HepG2 (cell line): Measurements from ENCODE around the gene PLP1. TPM values are rescaled to one million over a fixed set of nuclear protein-coding genes. Genes with fewer than 3 reads are reported as not detected.

Experiments used
- ATAC-seq: fragments of 200-7000 bp; cut with Tn5 transposase; 3 replicates; pipeline ENCODE4 v1.9.1; 2020; ENCODE audit warnings: mild to moderate bottlenecking, moderate library complexity
- BruUV-seq: library from RNA; stranded (reverse); fragments of 400-500 nt; replicated peaks from 2 replicates; lab custom pipeline; 2021; lab: Mats Ljungman, UMichigan
- CTCF ChIA-PET: fragments of 300-600 bp; formaldehyde crosslinking; extraction: SDS; loops from one replicate; lab custom pipeline; 2021; ENCODE audit warnings: low total read pairs, inconsistent platforms, low intra/inter-chr PET ratio; lab: Yijun Ruan, JAX
- POLR2A ChIA-PET: fragments of 350-600 bp; sonication (Branson Sonifier 250); formaldehyde crosslinking; loops from one replicate; lab custom pipeline; 2020; ENCODE audit warnings: antibody characterized with exemption, inconsistent platforms; lab: Yijun Ruan, JAX
- DNase-seq: peaks from one replicate; pipeline ENCODE4 v3.0.0-alpha.2; 2015; ENCODE audit warnings: low spot score
- FAIRE-seq: peaks from 3 replicates; lab custom pipeline; 2011; peaks lifted over from hg19 to GRCh38; lab: Jason Lieb, UNC
- H2AFZ ChIP-seq: one replicate; pipeline ENCODE4 v1.6.1; 2011; ENCODE audit warnings: low read length, inconsistent platforms
- H3K27ac ChIP-seq: fragments of 300-600 bp; 3 replicates; pipeline ENCODE4 v1.8.0; 2011; ENCODE audit warnings: mixed run types, mild to moderate bottlenecking, mixed read lengths, low read length, inconsistent platforms; ENCODE audit not compliant: insufficient read depth; ENCODE audit errors: extremely low read length
- H3K27me3 ChIP-seq, 2 experiments: fragments of 200-600 bp in 1 of 2; 2 replicates in 1 of 2; 3 replicates in 1 of 2; pipeline versions ENCODE4 v1.6.0 to v1.8.0; 2011; ENCODE audit warnings: low read length in 2 of 2, mild to moderate bottlenecking in 2 of 2, moderate library complexity in 2 of 2, inconsistent platforms in 1 of 2; ENCODE audit not compliant: insufficient read depth in 2 of 2, control insufficient read depth in 1 of 2
- H3K36me3 ChIP-seq, 2 experiments: fragments of 200-600 bp in 1 of 2; replicated peaks in 1 of 2; 2 replicates in 1 of 2; 3 replicates in 1 of 2; pipeline versions ENCODE4 v1.5.1 to v1.8.0; 2011; ENCODE audit warnings: low read length in 2 of 2, inconsistent platforms in 1 of 2; ENCODE audit not compliant: insufficient read depth in 2 of 2, control insufficient read depth in 1 of 2
- H3K4me1 ChIP-seq: 2 replicates; pipeline ENCODE4 v1.5.1; 2012; ENCODE audit warnings: low read length, inconsistent platforms; ENCODE audit not compliant: insufficient read depth
- H3K4me2 ChIP-seq: 2 replicates; pipeline ENCODE4 v1.6.0; 2011; ENCODE audit warnings: low read depth, low read length, inconsistent platforms
- H3K4me3 ChIP-seq, 3 experiments: fragments of 200-600 bp in 1 of 3; sonication (generic), shearing (Covaris generic) in 1 of 3; replicated peaks in 1 of 3; 2 replicates each; pipeline ENCODE4 v1.5.1; 2011 to 2016; ENCODE audit warnings: low read length in 3 of 3, inconsistent platforms in 2 of 3, low read depth in 2 of 3, mild to moderate bottlenecking in 2 of 3, control low read depth in 1 of 3, mixed read lengths in 1 of 3; ENCODE audit not compliant: insufficient read depth in 1 of 3
- H3K79me2 ChIP-seq: one replicate; pipeline ENCODE4 v1.6.1; 2011; ENCODE audit warnings: low read length, inconsistent platforms; ENCODE audit not compliant: insufficient read depth
- H3K9ac ChIP-seq: 2 replicates; pipeline ENCODE4 v1.6.0; 2011; ENCODE audit warnings: mild to moderate bottlenecking, low read depth, low read length, inconsistent platforms; ENCODE audit not compliant: insufficient read depth
- H3K9me3 ChIP-seq: 2 replicates; pipeline ENCODE4 v1.5.1; 2012; ENCODE audit warnings: mild to moderate bottlenecking, low read length
- H4K20me1 ChIP-seq: 2 replicates; pipeline ENCODE4 v1.6.0; 2011; ENCODE audit warnings: inconsistent platforms, mild to moderate bottlenecking, low read length, moderate library complexity; ENCODE audit not compliant: insufficient read depth
- ATF1 ChIP-seq: IDR thresholded peaks from 2 replicates; pipeline ENCODE4 v1.6.1; 2016; ENCODE audit warnings: mild to moderate bottlenecking, control low read depth
- ATM ChIP-seq: fragments of 450-650 bp; IDR thresholded peaks from 2 replicates; pipeline ENCODE4 v1.7.1; 2017; ENCODE audit warnings: mild to moderate bottlenecking, borderline replicate concordance
- ELF4 ChIP-seq: sonication (generic); formaldehyde crosslinking; IDR thresholded peaks from 2 replicates; pipeline ENCODE4 v1.5.0; 2020; ENCODE audit warnings: missing genetic modification reagents, mild to moderate bottlenecking, moderate library complexity, borderline replicate concordance
- FOXA3 ChIP-seq: IDR thresholded peaks from 2 replicates; pipeline ENCODE4 v1.6.1; 2016; ENCODE audit warnings: missing genetic modification reagents, missing compliant biosample characterization
- MAF1 ChIP-seq: sonication (generic); formaldehyde crosslinking; IDR thresholded peaks from 2 replicates; pipeline ENCODE4 v1.5.0; 2020; ENCODE audit warnings: missing genetic modification reagents, borderline replicate concordance
- MXD4 ChIP-seq: IDR thresholded peaks from 2 replicates; pipeline ENCODE4 v1.6.1; 2016; ENCODE audit warnings: mild to moderate bottlenecking, missing biosample characterization, missing genetic modification reagents
- PAF1 ChIP-seq: IDR thresholded peaks from 2 replicates; pipeline ENCODE4 v1.6.1; 2016; ENCODE audit warnings: missing genetic modification reagents, missing compliant biosample characterization
- PHB2 ChIP-seq: fragments of 450-650 bp; IDR thresholded peaks from 2 replicates; pipeline ENCODE4 v1.6.1; 2018; ENCODE audit not compliant: partially characterized antibody
- WGBS: methylation state at CpG from one replicate; pipeline ENCODE4 v1.1.6; 2017; ENCODE audit warnings: low lambda C conversion rate; 5-methylcytosine and 5-hydroxymethylcytosine counted together
- in situ Hi-C: cut with HindIII; loops from 2 replicates; pipeline ENCODE4 v1.10.0; 2017; ENCODE audit warnings: low pct_unique_long_range_greater_than_20kb; ENCODE audit not compliant: extremely low pct_ligation_motif_present
- intact Hi-C: fragments of 100-400 bp; cut with micrococcal nuclease; formaldehyde crosslinking; loops from one replicate; pipeline ENCODE4 v1.10.0; 2022; ENCODE audit not compliant: unreplicated experiment
- polyA plus RNA-seq, 8 experiments: library from polyadenylated mRNA; depleted of rRNA in 3 of 8; stranded (reverse) in 7 of 8; unstranded in 1 of 8; fragments of >200 nt; fragmentation: Illumina TruSeq in 4 of 8; extraction: Trizol in 4 of 8; gene quantifications; 2 replicates each; pipeline versions ENCODE4 v1.2.1 to v1.2.3, GENCODE V29; 2011 to 2016; ENCODE audit warnings: low read depth in 4 of 8, missing spikeins in 1 of 8, mixed read lengths in 1 of 8; ENCODE audit not compliant: insufficient read depth in 1 of 8
- total RNA-seq, 5 experiments: library from RNA; depleted of rRNA; stranded (reverse); fragments of >200 nt; fragmentation: Illumina TruSeq; extraction: Trizol; gene quantifications; 2 replicates each; pipeline ENCODE4 v1.2.3, GENCODE V29; 2016; ENCODE audit warnings: low read depth in 1 of 5
- TF ChIP-seq, protein P1 (sequence below): sonication (generic); formaldehyde crosslinking; IDR thresholded peaks from 2 replicates; pipeline ENCODE4 v1.9.0; 2022; ENCODE audit warnings: low read depth, missing genetic modification reagents
- TF ChIP-seq, protein P2 (sequence below): sonication (generic); formaldehyde crosslinking; IDR thresholded peaks from one replicate; pipeline ENCODE4 v1.5.1; 2020; ENCODE audit warnings: mild to moderate bottlenecking, missing genetic modification reagents; ENCODE audit errors: not compliant biosample characterization
- TF ChIP-seq, protein P3 (sequence below): sonication (generic); formaldehyde crosslinking; IDR thresholded peaks from 2 replicates; pipeline ENCODE4 v1.8.1; 2022; ENCODE audit warnings: mild to moderate bottlenecking, missing genetic modification reagents

PLP1 gene
- total and polyA plus RNA-seq, 2 of the 13 experiments (the other 11 are each of a cell fraction or from before 2014, with no cell fraction given) = 0.15 to 0.27 TPM

DNA sequence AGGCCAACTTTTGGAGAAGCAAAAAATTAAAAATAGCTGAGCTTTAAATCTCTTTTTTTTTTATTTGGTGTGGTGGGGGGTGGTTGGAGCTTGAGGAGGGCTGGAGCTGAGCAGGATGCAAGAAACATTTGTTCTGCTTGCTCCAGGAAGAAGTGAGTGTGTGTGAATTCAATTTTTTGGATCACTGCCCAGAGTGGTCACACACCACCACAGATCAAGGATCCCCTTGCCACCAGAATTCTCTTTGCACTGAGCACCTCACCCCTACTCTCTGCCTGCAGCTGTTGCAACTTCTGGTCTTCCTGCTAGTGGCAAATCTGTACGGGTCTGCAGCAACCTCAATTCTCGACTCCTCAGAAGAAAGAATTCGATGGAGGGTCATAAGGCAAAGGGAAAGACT, 19.9 kb upstream of the PLP1 start:
- intact Hi-C loops = no loop called here
- Histone ChIP-seq H3K9me3 (no peaks in the 10 kb centered on the region), H3K79me2 (no peaks in the 10 kb centered on the region), H2AFZ (no peak overlapping the region), H3K4me3 (no peak overlapping the region), H3K4me2 (no peak overlapping the region), H4K20me1 (no peaks in the 10 kb centered on the region), H3K36me3 (no peaks in the 10 kb centered on the region), H3K27me3 (peaks cover 0 to 1% of the 10 kb centered on the region in 2 experiments; a peak in 1 of 5 replicates), H3K4me1 (no peaks in the 10 kb centered on the region), H3K27ac (no peak overlapping the region), H3K9ac (no peak overlapping the region)
- CTCF ChIA-PET = no interaction called here
- in situ Hi-C loops = no loop called here
- 0% methylated on average over 3 of the region's 3 CpGs for WGBS
- FAIRE-seq (no peak), ATAC-seq (no peak), DNase-seq (no peak)
- no TSS peak for BruUV-seq
- POLR2A ChIA-PET = no interaction called here
- TF ChIP-seq ELF4 (CRISPR knock-in tag) (no peak), PHB2 (no peak), MXD4 (no peak), ATF1 (no peak), PAF1 (CRISPR knock-in tag) (no peak), ATM (no peak), MAF1 (CRISPR knock-in tag) (no peak), FOXA3 (no peak)
- TF ChIP-seq, protein P1, sequence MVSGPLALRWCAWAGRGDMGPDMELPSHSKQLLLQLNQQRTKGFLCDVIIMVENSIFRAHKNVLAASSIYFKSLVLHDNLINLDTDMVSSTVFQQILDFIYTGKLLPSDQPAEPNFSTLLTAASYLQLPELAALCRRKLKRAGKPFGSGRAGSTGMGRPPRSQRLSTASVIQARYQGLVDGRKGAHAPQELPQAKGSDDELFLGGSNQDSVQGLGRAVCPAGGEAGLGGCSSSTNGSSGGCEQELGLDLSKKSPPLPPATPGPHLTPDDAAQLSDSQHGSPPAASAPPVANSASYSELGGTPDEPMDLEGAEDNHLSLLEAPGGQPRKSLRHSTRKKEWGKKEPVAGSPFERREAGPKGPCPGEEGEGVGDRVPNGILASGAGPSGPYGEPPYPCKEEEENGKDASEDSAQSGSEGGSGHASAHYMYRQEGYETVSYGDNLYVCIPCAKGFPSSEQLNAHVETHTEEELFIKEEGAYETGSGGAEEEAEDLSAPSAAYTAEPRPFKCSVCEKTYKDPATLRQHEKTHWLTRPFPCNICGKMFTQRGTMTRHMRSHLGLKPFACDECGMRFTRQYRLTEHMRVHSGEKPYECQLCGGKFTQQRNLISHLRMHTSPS (CRISPR knock-in tag) = no peak
- TF ChIP-seq, protein P2, sequence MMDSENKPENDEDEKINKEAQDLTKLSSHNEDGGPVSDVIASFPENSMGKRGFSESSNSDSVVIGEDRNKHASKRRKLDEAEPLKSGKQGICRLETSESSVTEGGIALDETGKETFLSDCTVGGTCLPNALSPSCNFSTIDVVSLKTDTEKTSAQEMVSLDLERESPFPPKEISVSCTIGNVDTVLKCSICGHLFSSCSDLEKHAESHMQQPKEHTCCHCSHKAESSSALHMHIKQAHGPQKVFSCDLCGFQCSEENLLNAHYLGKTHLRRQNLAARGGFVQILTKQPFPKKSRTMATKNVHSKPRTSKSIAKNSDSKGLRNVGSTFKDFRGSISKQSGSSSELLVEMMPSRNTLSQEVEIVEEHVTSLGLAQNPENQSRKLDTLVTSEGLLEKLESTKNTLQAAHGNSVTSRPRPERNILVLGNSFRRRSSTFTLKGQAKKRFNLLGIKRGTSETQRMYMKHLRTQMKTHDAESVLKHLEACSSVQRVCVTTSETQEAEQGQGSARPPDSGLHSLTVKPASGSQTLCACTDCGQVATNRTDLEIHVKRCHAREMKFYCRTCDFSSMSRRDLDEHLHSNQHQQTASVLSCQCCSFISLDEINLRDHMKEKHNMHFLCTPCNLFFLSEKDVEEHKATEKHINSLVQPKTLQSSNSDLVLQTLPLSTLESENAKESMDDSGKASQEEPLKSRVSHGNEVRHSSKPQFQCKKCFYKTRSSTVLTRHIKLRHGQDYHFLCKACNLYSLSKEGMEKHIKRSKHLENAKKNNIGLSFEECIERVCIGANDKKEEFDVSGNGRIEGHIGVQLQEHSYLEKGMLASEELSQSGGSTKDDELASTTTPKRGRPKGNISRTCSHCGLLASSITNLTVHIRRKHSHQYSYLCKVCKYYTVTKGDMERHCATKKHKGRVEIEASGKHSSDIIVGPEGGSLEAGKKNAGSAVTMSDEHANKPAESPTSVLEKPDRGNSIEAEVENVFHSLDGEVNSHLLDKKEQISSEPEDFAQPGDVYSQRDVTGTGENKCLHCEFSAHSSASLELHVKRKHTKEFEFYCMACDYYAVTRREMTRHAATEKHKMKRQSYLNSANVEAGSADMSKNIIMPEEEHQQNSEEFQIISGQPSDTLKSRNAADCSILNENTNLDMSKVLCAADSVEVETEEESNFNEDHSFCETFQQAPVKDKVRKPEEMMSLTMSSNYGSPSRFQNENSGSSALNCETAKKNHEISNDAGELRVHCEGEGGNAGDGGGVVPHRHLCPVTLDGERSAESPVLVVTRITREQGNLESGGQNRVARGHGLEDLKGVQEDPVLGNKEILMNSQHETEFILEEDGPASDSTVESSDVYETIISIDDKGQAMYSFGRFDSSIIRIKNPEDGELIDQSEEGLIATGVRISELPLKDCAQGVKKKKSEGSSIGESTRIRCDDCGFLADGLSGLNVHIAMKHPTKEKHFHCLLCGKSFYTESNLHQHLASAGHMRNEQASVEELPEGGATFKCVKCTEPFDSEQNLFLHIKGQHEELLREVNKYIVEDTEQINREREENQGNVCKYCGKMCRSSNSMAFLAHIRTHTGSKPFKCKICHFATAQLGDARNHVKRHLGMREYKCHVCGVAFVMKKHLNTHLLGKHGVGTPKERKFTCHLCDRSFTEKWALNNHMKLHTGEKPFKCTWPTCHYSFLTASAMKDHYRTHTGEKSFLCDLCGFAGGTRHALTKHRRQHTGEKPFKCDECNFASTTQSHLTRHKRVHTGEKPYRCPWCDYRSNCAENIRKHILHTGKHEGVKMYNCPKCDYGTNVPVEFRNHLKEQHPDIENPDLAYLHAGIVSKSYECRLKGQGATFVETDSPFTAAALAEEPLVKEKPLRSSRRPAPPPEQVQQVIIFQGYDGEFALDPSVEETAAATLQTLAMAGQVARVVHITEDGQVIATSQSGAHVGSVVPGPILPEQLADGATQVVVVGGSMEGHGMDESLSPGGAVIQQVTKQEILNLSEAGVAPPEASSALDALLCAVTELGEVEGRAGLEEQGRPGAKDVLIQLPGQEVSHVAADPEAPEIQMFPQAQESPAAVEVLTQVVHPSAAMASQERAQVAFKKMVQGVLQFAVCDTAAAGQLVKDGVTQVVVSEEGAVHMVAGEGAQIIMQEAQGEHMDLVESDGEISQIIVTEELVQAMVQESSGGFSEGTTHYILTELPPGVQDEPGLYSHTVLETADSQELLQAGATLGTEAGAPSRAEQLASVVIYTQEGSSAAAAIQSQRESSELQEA (CRISPR knock-in tag) = no peak
- TF ChIP-seq, protein P3, sequence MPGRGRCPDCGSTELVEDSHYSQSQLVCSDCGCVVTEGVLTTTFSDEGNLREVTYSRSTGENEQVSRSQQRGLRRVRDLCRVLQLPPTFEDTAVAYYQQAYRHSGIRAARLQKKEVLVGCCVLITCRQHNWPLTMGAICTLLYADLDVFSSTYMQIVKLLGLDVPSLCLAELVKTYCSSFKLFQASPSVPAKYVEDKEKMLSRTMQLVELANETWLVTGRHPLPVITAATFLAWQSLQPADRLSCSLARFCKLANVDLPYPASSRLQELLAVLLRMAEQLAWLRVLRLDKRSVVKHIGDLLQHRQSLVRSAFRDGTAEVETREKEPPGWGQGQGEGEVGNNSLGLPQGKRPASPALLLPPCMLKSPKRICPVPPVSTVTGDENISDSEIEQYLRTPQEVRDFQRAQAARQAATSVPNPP (CRISPR knock-in tag) = no peak
